Measurements from ENCODE around the gene PLA2G5.

- TF ChIP-seq ARNT (IDR thresholded peaks at IDR 0.05) (no peak), TARDBP (IDR thresholded peaks at IDR 0.05) (no peak), LEF1 (IDR thresholded peaks at IDR 0.05; ENCODE audit: borderline replicate concordance) (no peak), FOXM1 (IDR thresholded peaks at IDR 0.05; ENCODE audit: borderline replicate concordance) (no peak), SP1 (IDR thresholded peaks at IDR 0.05) (no peak), SUZ12 (IDR thresholded peaks at IDR 0.05) (no peak), HDGF (IDR thresholded peaks at IDR 0.05; ENCODE audit: borderline replicate concordance) (no peak), ZNF384 (IDR thresholded peaks at IDR 0.05) (no peak), BHLHE40 (IDR thresholded peaks at IDR 0.05; ENCODE audit: borderline replicate concordance) (no peak)
Measured at GRCh38 chr1:20081353-20081810, 11.4 kb downstream of the PLA2G5 start.
